Urothelium cell line (cell line): ENCODE data around the gene C11orf98.
"Not testable (repeated sequence)": the region's sequence is repeated elsewhere in the genome, so short reads cannot be mapped to it uniquely, and the experiment has no call there.

Experiments used
- DNase-seq: peaks from one replicate; pipeline ENCODE4 v3.0.0; 2011; ENCODE audit warnings: low spot score, mixed read lengths
- FAIRE-seq: peaks from 2 replicates; lab custom pipeline; 2011; peaks lifted over from hg19 to GRCh38; lab: Jason Lieb, UNC

C11orf98 gene

DNA sequence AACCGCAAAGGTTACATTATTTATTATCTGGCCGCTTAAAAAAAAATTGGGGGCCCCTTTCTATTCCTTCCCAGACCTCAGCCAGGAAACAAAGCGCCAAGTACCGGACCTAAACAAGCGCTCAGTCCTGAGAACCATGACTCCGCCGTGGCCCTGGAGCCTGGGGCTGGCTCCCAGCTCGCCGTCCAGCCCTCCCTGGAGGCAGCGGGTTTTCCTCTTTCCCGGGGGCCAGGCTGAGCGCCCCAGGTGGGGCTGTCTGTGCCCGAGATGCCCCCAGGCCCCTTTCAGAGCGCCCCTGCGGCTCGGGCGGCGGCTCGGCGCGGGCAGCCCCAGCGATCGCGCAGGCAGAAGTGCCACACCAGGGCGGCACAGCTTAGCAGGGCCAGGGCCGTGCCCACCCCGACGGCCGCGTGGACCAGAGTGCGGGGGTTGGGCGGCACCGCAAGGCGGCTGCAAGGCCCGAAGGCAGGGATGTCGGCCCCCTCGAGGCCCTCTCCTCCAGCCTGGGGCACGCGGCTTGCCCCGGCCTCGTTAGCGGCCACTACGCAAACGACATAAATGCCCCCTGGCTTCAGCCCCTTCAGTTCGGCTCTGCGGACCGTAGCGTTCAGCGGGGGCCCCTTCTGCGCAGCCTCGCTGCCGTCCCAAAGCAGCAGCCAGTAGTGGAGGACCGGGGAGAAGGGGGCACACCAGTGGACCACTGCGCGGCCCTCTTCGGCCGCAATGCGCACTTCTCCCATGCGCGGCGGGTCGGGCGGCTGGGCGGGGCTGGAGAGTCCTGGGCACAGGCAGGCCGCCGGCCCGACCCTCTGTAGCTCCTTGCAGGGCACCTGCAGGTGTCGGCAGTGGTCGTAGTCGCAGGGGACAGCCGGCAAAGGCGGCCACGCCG lies 22.7 kb upstream of the C11orf98 start:
- no peak for FAIRE-seq
- DNase-seq = no peak

DNA sequence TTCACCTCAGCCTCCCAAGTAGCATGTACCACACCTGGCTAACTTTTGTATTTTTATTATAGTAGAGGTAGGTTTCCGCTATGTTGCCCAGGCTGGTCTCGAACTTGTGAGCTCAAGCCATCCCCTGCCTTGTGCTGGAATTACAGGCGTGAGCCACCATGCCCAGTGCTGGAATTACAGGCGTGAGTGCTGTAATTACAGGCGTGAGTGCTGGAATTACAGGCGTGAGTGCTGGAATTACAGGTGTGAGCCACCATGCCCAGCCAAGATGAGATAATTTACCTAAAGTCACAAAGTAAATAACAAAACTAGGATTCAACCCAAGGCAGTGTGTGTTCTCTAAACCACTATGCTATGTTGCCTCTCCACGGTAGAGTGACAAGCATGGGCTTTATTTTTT lies 17.5 kb upstream of the C11orf98 start:
- no peak for DNase-seq
- no peak for FAIRE-seq

DNA sequence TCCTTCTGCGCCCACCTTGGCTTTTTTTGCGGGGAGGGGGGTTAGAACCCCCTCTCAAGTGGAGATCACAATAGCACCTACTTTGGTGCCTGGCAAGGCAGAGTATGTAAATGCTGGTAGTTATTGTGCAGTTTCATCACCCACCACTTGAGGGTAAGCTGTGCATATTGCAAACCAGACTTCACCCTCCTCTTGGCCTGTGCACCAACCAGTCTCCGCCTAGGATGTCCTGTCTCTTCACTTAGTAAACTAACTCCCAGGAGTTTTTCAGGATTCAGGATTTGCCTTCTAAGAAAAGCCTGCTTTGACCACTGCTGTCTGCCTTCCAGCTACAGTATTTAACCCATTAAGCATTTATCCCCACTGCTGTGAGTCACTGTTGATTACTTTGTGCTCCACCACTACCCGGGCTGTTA lies 15.8 kb upstream of the C11orf98 start:
- DNase-seq (peak; percentile 75), FAIRE-seq (peak; percentile 67)

GRCh38 chr11:62678770-62679696 lies 14.0 kb upstream of the C11orf98 start, which contains the start of gene UBXN1:
Gene UBXN1 (minus strand): TSS chr11:62679073. CDS start chr11:62678923, 150 bp downstream.
- no peak for FAIRE-seq
- peak; percentile 90 for DNase-seq

DNA sequence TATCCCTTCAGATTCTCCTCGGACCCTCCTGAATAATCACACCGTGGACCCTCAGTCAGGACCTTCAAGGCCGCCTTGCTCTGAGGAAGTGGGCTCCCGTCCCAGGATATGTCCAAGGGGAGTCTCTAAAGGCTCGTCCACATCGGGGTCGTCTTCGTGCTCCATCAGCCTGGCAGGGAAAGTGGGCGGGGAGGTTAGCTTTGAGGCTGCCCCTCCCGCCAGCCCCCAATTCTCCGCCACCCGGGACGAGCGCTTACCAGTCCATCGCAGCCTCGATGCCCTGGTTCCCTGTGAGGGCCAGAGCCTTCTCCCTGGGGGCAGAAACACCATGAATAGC lies 13.4 kb upstream of the C11orf98 start:
- no peak for FAIRE-seq
- DNase-seq = no peak

- FAIRE-seq = no peak
- no peak for DNase-seq
These were observed 12.7 kb upstream of the C11orf98 start for GRCh38 chr11:62677714-62678113.

DNA sequence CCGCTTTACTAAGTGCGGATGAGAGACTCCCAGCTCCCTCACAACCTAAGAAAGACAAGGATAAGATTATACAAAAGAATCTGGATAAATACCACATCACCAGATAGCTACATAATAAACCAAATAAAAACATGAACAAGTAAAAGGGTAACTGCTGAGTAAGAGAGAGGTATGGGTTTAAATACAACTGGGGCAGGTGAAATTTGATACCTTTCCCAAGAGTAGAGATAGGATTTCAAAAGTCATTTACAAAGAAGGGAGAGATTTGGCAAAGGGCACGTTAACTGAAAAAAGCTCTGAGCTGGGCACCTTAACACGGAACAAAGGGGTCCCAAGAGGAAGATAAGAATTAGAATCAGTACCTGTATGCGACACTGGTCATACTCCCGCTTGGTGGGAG lies 12.1 kb upstream of the C11orf98 start:
- no peak for FAIRE-seq
- no peak for DNase-seq

DNA sequence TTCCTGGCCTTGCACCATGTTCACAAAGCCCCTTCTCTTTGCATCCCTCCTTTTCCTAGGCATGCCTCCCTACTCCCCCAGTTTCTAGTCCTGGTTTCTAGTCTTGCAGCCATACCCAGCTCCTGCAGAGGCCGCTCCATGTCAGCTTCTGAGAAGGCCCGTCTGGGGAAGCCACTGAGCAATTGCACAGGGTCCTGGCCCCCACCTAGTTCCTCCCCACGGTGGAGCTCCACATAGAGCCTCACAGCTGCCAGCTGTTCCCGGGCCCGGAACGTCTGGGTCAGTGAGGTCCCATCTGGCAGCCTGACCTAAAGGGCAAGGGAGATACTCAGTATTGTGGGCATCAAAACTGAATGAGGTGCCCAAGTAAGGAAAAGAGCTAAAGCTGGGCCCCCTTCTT lies 11.7 kb upstream of the C11orf98 start:
- FAIRE-seq (no peak), DNase-seq (no peak)

GRCh38 chr11:62675415-62675814 lies 10.4 kb upstream of the C11orf98 start:
- DNase-seq, FAIRE-seq: not testable (repeated sequence)

DNA sequence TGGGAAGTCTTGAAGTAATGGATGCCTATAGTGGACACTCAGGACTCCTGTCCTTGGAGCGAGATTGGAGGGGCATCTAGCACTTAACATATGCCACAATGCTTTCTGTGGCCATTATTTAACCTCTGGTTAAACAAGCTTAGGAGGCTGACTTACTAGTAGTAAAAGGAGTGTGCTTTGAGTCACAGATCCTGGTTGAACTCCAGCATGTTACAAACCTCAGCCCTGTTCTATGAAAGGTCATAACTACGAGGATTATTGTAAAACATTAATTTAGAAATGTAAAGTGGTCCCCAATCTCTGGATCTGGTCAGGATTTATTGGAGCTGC lies 8.2 kb upstream of the C11orf98 start:
- FAIRE-seq = no peak
- DNase-seq = no peak

- FAIRE-seq = no peak
- DNase-seq = peak; percentile 80
These were observed 6.8 kb upstream of the C11orf98 start, which contains the start of the genes LBHD1 and UQCC3 for GRCh38 chr11:62671608-62672389. Gene LBHD1 (minus strand): TSS chr11:62672267. CDS start chr11:62670031, 2,236 bp downstream. Gene UQCC3 (plus strand): TSS chr11:62671673. CDS start chr11:62671746, 73 bp downstream.

- no peak for DNase-seq
- no peak for FAIRE-seq
These were observed 6.2 kb upstream of the C11orf98 start for GRCh38 chr11:62671236-62671607.

DNA sequence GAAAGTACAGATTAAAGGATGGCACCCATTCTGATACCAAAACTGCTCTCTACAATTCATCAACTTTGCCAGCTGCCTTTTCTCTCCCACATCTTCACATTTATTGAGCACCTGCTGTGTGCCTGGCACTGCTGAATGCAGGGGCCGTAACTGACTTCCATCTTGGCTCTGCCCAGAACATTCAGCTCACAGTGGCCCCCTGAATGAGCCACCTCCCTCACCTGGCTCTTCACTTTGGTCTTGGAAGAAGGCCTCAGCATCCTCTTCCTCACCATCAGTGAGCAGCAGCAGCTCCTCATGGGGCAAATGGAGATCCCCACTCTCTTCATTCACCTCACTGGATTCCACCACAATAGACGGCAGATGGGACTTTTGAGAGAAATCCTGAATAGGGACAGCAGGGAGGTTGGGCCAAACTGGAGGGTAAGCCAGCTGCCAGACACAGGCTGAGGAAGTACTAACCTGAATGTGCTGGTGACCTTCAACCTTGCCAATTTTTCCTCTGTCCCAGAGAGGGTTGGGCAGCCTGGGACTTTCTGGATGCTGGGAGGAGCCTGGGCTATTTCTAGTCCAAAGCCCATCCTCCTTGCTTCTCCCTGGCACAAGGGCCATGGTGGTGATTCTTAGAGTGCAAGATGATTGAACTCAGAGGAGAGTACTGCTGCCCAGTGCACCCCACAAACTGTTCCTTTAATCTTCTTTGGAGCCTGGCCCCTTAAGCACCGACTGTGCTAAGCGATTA lies 4.6 kb upstream of the C11orf98 start:
- FAIRE-seq (no peak), DNase-seq (no peak)

DNA sequence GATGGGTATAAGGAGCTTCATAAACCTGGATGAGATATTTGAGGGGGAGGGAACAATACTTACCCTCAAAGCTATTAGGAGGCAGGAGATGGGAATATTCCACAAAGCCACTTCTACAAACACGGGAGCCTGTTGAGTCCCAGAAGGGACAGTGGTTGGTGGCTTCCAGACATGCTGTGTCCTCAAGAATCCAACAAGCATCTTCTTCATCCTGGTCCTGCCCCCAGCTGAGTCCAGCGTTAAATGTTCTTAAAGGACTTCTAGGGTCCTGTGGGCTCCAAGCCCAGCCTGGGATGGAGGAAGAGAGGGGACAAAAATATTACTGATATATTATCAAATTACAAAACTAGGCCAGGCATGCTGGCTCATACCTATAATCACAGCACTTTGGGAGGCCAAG lies 2.5 kb upstream of the C11orf98 start:
- FAIRE-seq (no peak), DNase-seq (no peak)

DNA sequence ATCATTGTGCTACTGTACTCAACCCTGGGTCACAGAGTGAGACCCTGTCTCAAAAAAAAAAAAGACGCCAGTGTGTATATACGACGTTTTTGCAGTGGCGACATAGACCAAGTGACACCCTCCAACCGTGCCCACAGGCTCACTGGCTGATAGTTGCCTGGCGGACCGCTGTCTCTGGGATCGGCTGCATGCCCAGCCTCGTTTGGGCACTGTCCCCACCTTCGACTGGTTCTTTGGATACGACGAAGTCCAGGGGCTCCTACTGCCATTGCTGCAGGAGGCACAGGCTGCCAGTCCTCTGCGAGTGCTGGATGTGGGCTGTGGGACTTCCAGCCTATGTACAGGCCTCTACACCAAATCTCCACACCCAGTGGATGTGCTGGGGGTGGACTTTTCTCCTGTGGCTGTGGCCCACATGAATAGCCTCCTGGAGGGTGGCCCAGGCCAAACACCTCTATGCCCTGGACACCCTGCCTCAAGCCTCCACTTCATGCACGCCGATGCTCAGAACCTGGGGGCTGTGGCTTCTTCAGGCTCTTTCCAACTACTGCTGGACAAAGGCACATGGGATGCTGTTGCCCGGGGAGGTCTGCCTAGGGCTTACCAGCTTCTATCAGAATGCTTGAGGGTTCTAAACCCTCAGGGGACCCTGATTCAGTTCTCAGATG lies 1.4 kb upstream of the C11orf98 start:
- FAIRE-seq (no peak), DNase-seq (no peak)

DNA sequence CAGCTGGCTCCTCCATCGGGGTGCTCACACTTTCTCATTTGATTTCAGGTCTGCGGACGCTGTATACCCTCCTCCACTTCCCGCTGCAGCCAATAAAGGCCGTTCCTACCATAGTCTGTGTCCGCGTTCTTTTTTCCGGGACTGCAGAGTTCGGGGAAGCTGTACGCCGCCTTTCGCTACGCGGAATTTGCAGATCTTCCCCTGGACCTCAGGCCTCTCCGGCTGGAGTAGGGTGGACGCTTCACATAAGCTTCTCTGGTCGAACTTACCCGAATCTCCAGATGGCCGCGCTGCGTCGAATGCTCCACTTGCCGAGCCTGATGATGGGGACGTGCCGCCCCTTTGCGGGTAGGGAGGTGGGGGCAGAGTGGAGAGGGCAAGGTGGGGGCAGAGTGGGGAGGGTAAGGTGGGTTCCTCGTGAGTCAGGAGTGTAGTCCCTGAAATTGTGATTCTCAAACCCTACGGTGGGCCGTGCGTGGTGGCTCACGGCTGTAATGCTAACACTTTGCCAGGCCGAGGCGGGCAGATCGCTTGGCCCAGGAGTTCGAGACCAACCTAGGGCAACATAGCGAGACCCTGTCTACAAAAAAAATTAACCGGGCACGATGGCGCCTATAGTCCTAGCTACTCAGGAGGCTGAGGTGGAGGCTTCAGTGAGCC lies 719 bp upstream of the C11orf98 start:
- no peak for DNase-seq
- no peak for FAIRE-seq

DNA sequence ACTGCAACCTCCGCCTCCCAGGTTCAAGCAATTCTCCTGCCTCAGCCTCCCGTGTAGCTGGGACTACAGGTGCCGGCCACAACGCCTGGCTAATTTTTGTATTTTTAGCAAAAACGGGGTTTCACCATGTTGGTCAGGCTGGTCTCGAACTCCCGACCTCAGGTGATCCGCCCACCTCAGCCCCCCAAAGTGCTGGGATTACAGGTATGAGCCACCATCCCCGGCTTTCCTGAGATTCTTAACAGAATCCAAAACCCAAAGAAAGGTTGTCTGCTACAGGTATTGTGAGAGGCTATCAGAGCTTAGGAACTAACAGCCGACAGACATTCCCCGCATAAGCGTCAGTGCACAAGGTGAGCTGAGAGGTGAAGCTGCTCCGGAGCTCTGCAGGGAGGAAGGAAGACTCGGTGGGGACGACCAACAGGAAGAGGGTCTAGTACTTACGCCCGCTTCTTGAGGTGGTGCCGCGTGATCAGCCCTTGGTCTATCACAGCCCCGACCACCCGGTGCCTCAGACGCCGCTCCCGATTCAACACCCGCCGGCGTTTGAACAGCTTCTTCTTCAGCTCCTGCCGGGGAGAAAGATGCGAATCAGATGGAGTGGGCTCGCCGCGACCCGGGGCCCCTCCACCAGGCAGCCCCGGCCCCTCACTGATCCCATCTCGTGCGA lies 470 bp downstream of the C11orf98 start:
- DNase-seq = peak; percentile 57

GRCh38 chr11:62656796-62657429 lies 8.1 kb downstream of the C11orf98 start:
- no peak for DNase-seq
- no peak for FAIRE-seq

More for the DNA sequence above, 470 bp downstream of the C11orf98 start:
- no peak for FAIRE-seq
